ENCODE data around the gene FIZ1.

The FIZ1 gene

GRCh38 chr19:55644191-55644833 is 45.0 kb upstream of the FIZ1 start:
- peak overlapping the region; percentile 90 for H3K4me3 ChIP-seq (ENCODE audit: low read length)
- no peaks in the 10 kb centered on the region for H3K36me3 ChIP-seq (replicated peaks; ENCODE audit: insufficient read depth, low read length)
- peak overlapping the region; percentile 94 for H3K4me2 ChIP-seq (ENCODE audit: low read depth, low read length)
- TF ChIP-seq EZH2 (optimal IDR thresholded peaks at IDR 0.05; ENCODE audit: low read depth, low read length) (no peak), EZH2phosphoT487 (IDR thresholded peaks at IDR 0.05; ENCODE audit: low read length) (no peak), CTCF (IDR thresholded peaks at IDR 0.05; ENCODE audit: low read length) (no peak)
- H3K4me1 ChIP-seq (ENCODE audit: low read length): peaks cover 28% of the 10 kb centered on the region
- H3K9me2 ChIP-seq (replicated peaks; ENCODE audit: insufficient read depth, low read length): no peaks in the 10 kb centered on the region
- peak overlapping the region; percentile 75 for H3K9ac ChIP-seq (ENCODE audit: low read length)
- no peaks in the 10 kb centered on the region for H4K20me1 ChIP-seq (ENCODE audit: insufficient read depth, low read length)
- H3K27ac ChIP-seq (ENCODE audit: low read length): no peak overlapping the region
- no peaks in the 10 kb centered on the region for H3K9me3 ChIP-seq (replicated peaks; ENCODE audit: insufficient read depth, low read length)
- H3K27me3 ChIP-seq (replicated peaks; ENCODE audit: insufficient read depth, low read length): no peaks in the 10 kb centered on the region
- H3F3A ChIP-seq (ENCODE audit: insufficient read depth, low read length): peaks cover 20% of the 10 kb centered on the region
- no peak for DNase-seq
- no peak overlapping the region for H2AFZ ChIP-seq (ENCODE audit: low read length)
- peaks cover 25% of the 10 kb centered on the region for H3K79me2 ChIP-seq (ENCODE audit: low read length)

- H3K9me3 ChIP-seq (replicated peaks; ENCODE audit: insufficient read depth, low read length): no peaks in the 10 kb centered on the region
- H3K9ac ChIP-seq (ENCODE audit: low read length): peak overlapping the region; percentile 75
- peak overlapping the region; percentile 90 for H3K4me3 ChIP-seq (ENCODE audit: low read length)
- H3K27ac ChIP-seq (ENCODE audit: low read length): no peak overlapping the region
- peak overlapping the region; percentile 94 for H3K4me2 ChIP-seq (ENCODE audit: low read depth, low read length)
- peaks cover 25% of the 10 kb centered on the region for H3K79me2 ChIP-seq (ENCODE audit: low read length)
- H4K20me1 ChIP-seq (ENCODE audit: insufficient read depth, low read length): no peaks in the 10 kb centered on the region
- peaks cover 28% of the 10 kb centered on the region for H3K4me1 ChIP-seq (ENCODE audit: low read length)
- no peak for DNase-seq
- peaks cover 24% of the 10 kb centered on the region for H3F3A ChIP-seq (ENCODE audit: insufficient read depth, low read length)
- H3K36me3 ChIP-seq (replicated peaks; ENCODE audit: insufficient read depth, low read length): no peaks in the 10 kb centered on the region
- no peaks in the 10 kb centered on the region for H3K9me2 ChIP-seq (replicated peaks; ENCODE audit: insufficient read depth, low read length)
- no peak for TF ChIP-seq EZH2 (optimal IDR thresholded peaks at IDR 0.05; ENCODE audit: low read depth, low read length)
- TF ChIP-seq CTCF (IDR thresholded peaks at IDR 0.05; ENCODE audit: low read length): no peak
- no peak for TF ChIP-seq EZH2phosphoT487 (IDR thresholded peaks at IDR 0.05; ENCODE audit: low read length)
- no peaks in the 10 kb centered on the region for H3K27me3 ChIP-seq (replicated peaks; ENCODE audit: insufficient read depth, low read length)
- no peak overlapping the region for H2AFZ ChIP-seq (ENCODE audit: low read length)
Observed at GRCh38 chr19:55643887-55644176, 44.5 kb upstream of the FIZ1 start.

GRCh38 chr19:55643003-55643886 is 43.9 kb upstream of the FIZ1 start, which contains the start of gene ZNF581:
TSS of gene ZNF581 (plus strand) at chr19:55643649. CDS start at chr19:55644572, 923 bp downstream.
- Histone ChIP-seq H3K27ac (ENCODE audit: low read length) (peak within 1 kb of the TSS; percentile 46), H3K9me2 (replicated peaks; ENCODE audit: insufficient read depth, low read length) (no peaks in the 10 kb centered on the region), H3K27me3 (replicated peaks; ENCODE audit: insufficient read depth, low read length) (no peaks in the 10 kb centered on the region), H3K4me2 (ENCODE audit: low read depth, low read length) (peak within 1 kb of the TSS; percentile 97), H3F3A (ENCODE audit: insufficient read depth, low read length) (peaks cover 30% of the 10 kb centered on the region), H3K4me3 (ENCODE audit: low read length) (peak within 1 kb of the TSS; percentile 90), H3K36me3 (replicated peaks; ENCODE audit: insufficient read depth, low read length) (no peaks in the 10 kb centered on the region), H3K9me3 (replicated peaks; ENCODE audit: insufficient read depth, low read length) (no peaks in the 10 kb centered on the region), H4K20me1 (ENCODE audit: insufficient read depth, low read length) (no peaks in the 10 kb centered on the region), H2AFZ (ENCODE audit: low read length) (peak within 1 kb of the TSS; percentile 41), H3K4me1 (ENCODE audit: low read length) (peaks cover 28% of the 10 kb centered on the region), H3K9ac (ENCODE audit: low read length) (peak within 1 kb of the TSS; percentile 75), H3K79me2 (ENCODE audit: low read length) (peaks cover 28% of the 10 kb centered on the region)
- DNase-seq: peak; percentile 70
- TF ChIP-seq EZH2phosphoT487 (IDR thresholded peaks at IDR 0.05; ENCODE audit: low read length): no peak
- TF ChIP-seq EZH2 (optimal IDR thresholded peaks at IDR 0.05; ENCODE audit: low read depth, low read length): no peak
- TF ChIP-seq CTCF (IDR thresholded peaks at IDR 0.05; ENCODE audit: low read length): no peak
